PC-9 (cell line): Measurements from ENCODE around the gene C1orf87. TPM values are rescaled to one million over a fixed set of nuclear protein-coding genes. Genes with fewer than 3 reads are reported as not detected.

Source experiments
- BruUV-seq: library from RNA; stranded (reverse); fragments of 400-500 nt; replicated peaks from 2 replicates; lab custom pipeline; 2021; lab: Mats Ljungman, UMichigan
- CTCF ChIA-PET: fragments of 300-600 bp; sonication (Branson Sonifier 250); formaldehyde crosslinking; loops from one replicate; lab custom pipeline; 2022; ENCODE audit warnings: antibody characterized with exemption; lab: Charles Lee
- POLR2A ChIA-PET: fragments of 300-600 bp; sonication (Branson Sonifier 250); formaldehyde crosslinking; loops from one replicate; lab custom pipeline; 2022; ENCODE audit warnings: antibody characterized with exemption; ENCODE audit not compliant: unreplicated experiment; lab: Charles Lee
- DNase-seq, 2 experiments: peaks; one replicate each; pipeline versions ENCODE4 v3.0.0 to v3.0.0-alpha.2; 2015 to 2022; ENCODE audit warnings: mixed read lengths in 1 of 2
- H2AFZ ChIP-seq: fragments of 200-600 bp; sonication (generic); 2 replicates; pipeline ENCODE4 v1.8.1; 2017; ENCODE audit warnings: antibody characterized with exemption
- H3F3A ChIP-seq: fragments of 200-600 bp; sonication (generic); 2 replicates; pipeline ENCODE4 v1.8.1; 2017; ENCODE audit warnings: antibody characterized with exemption, mild to moderate bottlenecking, low read depth; ENCODE audit not compliant: insufficient read depth
- H3K27ac ChIP-seq: fragments of 200-600 bp; sonication (generic); 2 replicates; pipeline ENCODE4 v1.6.1; 2016; ENCODE audit warnings: mixed run types
- H3K27me3 ChIP-seq: fragments of 200-600 bp; sonication (generic); 2 replicates; pipeline ENCODE4 v1.6.1; 2016; ENCODE audit warnings: low read depth, mixed run types; ENCODE audit not compliant: insufficient read depth
- H3K36me3 ChIP-seq: fragments of 200-600 bp; sonication (generic); 2 replicates; pipeline ENCODE4 v1.6.1; 2016; ENCODE audit warnings: low read depth, mixed run types
- H3K4me1 ChIP-seq: fragments of 200-600 bp; sonication (generic); replicated peaks from 2 replicates; pipeline ENCODE4 v1.6.1; 2016; ENCODE audit warnings: mixed run types; ENCODE audit not compliant: insufficient read depth
- H3K4me2 ChIP-seq: fragments of 200-600 bp; sonication (generic); 2 replicates; pipeline ENCODE4 v1.6.1; 2017; ENCODE audit warnings: mixed run types
- H3K4me3 ChIP-seq: fragments of 200-600 bp; sonication (generic); 2 replicates; pipeline ENCODE4 v1.6.1; 2016; ENCODE audit warnings: mixed run types
- H3K79me2 ChIP-seq: fragments of 200-600 bp; sonication (generic); 2 replicates; pipeline ENCODE4 v1.6.1; 2017; ENCODE audit warnings: low read depth, mixed run types
- H3K9me2 ChIP-seq: fragments of 200-600 bp; sonication (generic); 2 replicates; pipeline ENCODE4 v1.8.1; 2017; ENCODE audit warnings: mild to moderate bottlenecking; ENCODE audit not compliant: insufficient read depth
- H3K9me3 ChIP-seq: fragments of 200-600 bp; sonication (generic); 2 replicates; pipeline ENCODE4 v1.8.1; 2016; ENCODE audit warnings: low read depth; ENCODE audit not compliant: insufficient read depth
- H4K20me1 ChIP-seq: fragments of 200-600 bp; sonication (generic); 2 replicates; pipeline ENCODE4 v1.8.1; 2017; ENCODE audit not compliant: insufficient read depth
- CTCF ChIP-seq: fragments of 200-600 bp; sonication (generic); conservative IDR thresholded peaks from 2 replicates; pipeline ENCODE4 v1.6.1; 2017; ENCODE audit warnings: mixed run types, antibody characterized with exemption, mild to moderate bottlenecking, moderate library complexity
- EZH2 ChIP-seq: fragments of 200-600 bp; sonication (generic); IDR thresholded peaks from 2 replicates; pipeline ENCODE4 v1.8.0; 2017; ENCODE audit warnings: antibody characterized with exemption, low read depth
- intact Hi-C: fragments of 100-400 bp; cut with micrococcal nuclease; formaldehyde crosslinking; loops from one replicate; pipeline ENCODE4 v1.10.0; 2022; ENCODE audit not compliant: unreplicated experiment
- total RNA-seq: library from RNA; stranded (reverse); gene quantifications from 2 replicates; pipeline ENCODE4 v1.2.3, GENCODE V29; 2021

The C1orf87 gene
- total RNA-seq, 1 experiment from 2014 or later = not detected

- Histone ChIP-seq H3K4me2 (no peak overlapping the region), H2AFZ (no peak overlapping the region), H3K79me2 (no peaks in the 10 kb centered on the region), H3K27ac (no peak overlapping the region), H3K4me3 (no peak overlapping the region), H3K27me3 (no peaks in the 10 kb centered on the region), H3F3A (no peaks in the 10 kb centered on the region), H3K9me3 (no peaks in the 10 kb centered on the region), H3K36me3 (no peaks in the 10 kb centered on the region), H3K9me2 (no peaks in the 10 kb centered on the region), H3K4me1 (no peaks in the 10 kb centered on the region), H4K20me1 (no peaks in the 10 kb centered on the region)
- no peak for DNase-seq
- intact Hi-C loops = no loop called here
- ChIA-PET CTCF (no interaction called here), POLR2A (no interaction called here)
- TF ChIP-seq EZH2 = no peak
- no peak for TF ChIP-seq CTCF
- no TSS peak for BruUV-seq
Observed at GRCh38 chr1:60049188-60049587, 24.4 kb downstream of the C1orf87 start.

DNA sequence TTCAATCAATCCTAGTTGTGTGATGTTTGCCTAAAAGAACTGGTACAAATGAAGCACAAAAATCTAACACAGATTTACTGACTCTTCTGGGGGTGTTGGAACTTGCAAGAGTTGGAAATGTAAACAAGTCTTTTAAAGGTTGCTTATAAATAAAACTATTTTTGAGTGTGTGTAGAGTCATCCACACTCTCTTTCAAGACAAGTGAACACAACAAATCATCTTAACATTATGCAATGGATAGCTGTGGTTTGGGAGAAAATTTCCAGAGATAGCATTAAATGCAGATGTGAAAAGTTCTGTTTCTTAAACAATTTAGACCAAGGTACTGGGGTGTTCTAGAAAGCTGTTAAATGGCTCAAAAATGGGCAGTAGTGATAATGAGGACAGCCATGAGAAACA is 28.7 kb downstream of the C1orf87 start:
- Histone ChIP-seq H3K4me2 (no peak overlapping the region), H3K4me1 (no peaks in the 10 kb centered on the region), H3K36me3 (no peaks in the 10 kb centered on the region), H3K27me3 (no peaks in the 10 kb centered on the region), H3K27ac (no peak overlapping the region), H4K20me1 (no peaks in the 10 kb centered on the region), H3K79me2 (no peaks in the 10 kb centered on the region), H3K9me2 (no peaks in the 10 kb centered on the region), H3K4me3 (no peak overlapping the region), H3F3A (no peaks in the 10 kb centered on the region), H3K9me3 (no peaks in the 10 kb centered on the region), H2AFZ (no peak overlapping the region)
- TF ChIP-seq CTCF (no peak), EZH2 (no peak)
- intact Hi-C loops = no loop called here
- CTCF ChIA-PET = no interaction called here
- BruUV-seq = no TSS peak
- POLR2A ChIA-PET = no interaction called here
- DNase-seq = no peak

- Histone ChIP-seq H3K27me3 (no peaks in the 10 kb centered on the region), H3K4me1 (no peaks in the 10 kb centered on the region), H3K4me2 (no peak overlapping the region), H3K36me3 (no peaks in the 10 kb centered on the region), H3K27ac (no peak overlapping the region), H3K4me3 (no peak overlapping the region), H3F3A (no peaks in the 10 kb centered on the region), H3K9me3 (no peaks in the 10 kb centered on the region), H3K79me2 (no peaks in the 10 kb centered on the region), H2AFZ (no peak overlapping the region), H4K20me1 (no peaks in the 10 kb centered on the region), H3K9me2 (no peaks in the 10 kb centered on the region)
- ChIA-PET POLR2A (no interaction called here), CTCF (no interaction called here)
- intact Hi-C loops = no loop called here
- no peak for DNase-seq
- TF ChIP-seq CTCF (no peak), EZH2 (no peak)
- BruUV-seq = no TSS peak
Observed at GRCh38 chr1:60041783-60042182, 31.8 kb downstream of the C1orf87 start.
